ENCODE results near the gene EML6. TPM values are rescaled to one million over a fixed set of nuclear protein-coding genes. Genes with fewer than 3 reads are reported as not detected.

The EML6 gene
- polyA plus RNA-seq, 1 donor, result 52.3 TPM

DNA sequence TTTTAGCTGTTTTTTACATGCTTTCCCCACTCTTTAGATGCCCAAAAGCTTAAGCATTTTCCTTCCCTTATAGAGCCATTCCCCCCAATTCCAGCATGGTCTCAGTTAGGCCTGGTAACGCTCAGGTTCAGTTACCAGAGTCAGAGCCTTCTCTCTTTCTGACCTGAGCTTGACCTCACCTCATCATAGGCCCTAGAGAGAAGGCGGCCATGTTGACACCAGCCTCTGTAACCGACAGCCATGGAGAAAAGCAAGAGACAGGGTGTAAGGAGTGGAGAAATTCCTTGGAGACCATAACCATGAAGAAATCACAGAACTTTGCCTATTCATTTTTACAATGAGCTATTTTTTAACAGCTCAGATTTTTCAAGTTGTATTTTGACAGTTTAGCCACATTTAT is 227.3 kb downstream of the EML6 start:
- no peak for DNase-seq

DNA sequence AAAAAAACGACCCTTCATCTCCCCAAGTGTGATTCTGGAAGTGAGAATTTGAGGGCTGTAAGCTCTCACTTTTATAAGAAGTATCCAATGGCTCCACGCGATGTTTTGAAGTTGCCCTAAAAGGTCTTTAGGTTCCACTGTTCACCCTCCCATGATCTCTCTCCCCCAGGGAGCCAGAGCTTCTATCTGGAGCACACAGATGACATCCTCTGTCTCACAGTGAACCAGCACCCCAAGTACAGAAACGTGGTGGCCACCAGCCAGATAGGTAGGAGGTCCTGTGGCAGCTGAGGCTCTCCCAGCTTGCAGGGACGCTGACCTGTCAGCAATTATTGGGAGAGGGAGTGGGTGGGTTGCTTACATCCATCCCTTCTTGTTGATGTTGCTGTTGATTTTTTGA is 229.0 kb downstream of the EML6 start:
- DNase-seq, result no peak

DNA sequence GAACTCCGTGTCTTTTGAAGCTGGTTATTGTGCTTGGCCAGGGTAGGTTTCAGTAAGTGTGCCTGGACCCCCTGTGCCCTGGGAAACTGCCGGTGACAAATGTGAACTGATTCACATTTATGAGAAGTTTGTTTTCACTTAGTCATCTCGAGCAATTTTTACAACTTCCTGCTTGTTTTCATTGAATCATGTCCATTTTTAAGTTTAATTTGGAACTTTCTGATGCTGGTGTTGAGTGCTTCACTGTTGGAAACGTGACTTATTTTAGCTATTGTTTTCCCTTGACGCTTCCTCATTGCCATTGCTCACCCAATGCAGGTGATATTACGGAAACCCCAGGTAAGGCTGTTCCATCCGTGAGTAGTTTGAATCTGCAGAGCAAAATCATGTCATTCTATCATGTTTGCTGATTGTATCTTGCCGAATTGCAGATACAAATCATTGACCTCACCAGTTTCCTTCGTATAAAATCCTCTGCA is 229.6 kb downstream of the EML6 start:
- DNase-seq, result no peak

DNA sequence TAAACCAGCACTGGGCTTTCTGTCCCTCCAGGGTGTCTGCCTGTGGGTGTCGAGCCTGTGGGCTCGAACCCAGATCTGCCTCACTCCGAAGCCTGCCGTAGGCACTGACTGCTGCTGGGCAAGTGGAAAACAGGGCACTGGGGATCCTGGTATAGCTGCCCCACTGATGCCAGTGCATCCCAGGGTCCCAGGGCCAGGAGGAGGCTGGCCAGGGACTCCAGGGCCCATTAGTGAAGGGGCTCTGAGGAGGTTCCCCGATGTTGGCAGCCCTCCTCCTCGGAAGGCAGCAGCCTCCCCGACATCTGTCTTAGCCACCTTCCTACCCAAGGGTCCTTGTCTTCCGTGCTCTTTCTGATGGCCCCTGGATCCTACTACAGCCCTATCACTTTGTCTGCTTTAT is 230.7 kb downstream of the EML6 start:
- no peak for DNase-seq

DNA sequence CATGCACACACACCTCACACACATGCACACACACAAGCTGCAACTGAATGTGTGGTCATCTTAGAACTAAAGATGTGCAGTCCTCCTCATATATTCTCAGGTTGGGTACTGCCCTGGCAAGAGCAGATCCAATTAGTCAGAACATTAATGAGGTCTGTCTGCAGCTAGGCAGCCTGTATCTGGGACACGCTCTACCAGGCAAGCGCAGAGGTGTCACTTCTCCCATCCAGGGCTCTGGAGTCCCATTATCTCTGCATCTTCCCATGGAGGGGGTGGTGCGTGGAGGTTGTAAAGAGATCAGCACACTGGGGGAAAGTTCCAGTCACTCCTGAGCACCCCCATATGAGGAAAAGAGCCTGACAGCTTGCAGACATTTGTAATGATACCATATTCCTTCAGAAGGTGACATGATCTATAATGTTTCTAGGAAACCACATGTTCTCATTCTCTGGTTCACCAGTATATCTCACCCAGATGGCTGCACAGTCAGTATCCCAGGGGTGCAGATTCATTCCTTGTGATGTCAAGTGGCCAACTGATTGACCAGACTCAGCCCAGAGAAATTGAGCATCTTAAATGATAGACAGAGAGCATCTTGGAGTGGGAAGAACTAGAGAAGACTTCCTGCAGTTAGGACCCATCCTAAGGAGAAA is 231.4 kb downstream of the EML6 start:
- DNase-seq, result no peak

DNA sequence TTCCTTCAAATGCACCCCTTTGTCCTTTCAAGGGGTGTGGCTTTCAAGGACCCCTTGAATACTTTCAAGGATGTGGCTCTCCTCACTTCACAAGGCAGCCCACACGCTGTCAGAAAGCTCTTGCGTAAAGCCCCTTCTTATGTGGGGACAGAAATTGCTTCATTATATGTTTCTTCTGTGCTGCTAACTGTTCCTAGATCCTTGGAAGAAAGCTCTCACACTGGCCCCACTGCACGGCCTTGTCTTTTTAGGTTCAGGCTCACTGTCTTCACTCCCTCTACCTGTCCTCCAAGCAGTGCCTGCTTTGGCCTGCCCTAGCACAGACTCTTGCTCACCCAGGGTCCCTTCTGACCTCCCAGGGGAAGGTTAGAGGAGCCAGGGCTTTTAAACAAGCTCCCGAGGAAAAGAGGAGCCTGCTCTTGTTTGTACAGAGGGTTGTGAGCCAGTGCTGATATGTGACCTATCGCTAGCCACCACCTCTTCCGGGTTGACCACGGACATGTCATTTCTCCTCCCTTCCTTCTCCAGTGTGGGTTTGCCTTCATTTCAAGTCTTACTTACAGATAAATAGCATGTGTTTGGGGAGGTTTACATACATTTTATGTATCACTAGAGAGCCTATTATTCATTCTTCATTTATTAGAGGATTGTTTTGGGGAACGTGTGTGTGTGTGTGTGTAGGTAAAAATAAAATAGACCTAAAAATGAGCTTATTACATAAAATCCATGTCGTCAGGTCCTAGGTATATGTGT is 232.1 kb downstream of the EML6 start:
- no peak for DNase-seq

DNA sequence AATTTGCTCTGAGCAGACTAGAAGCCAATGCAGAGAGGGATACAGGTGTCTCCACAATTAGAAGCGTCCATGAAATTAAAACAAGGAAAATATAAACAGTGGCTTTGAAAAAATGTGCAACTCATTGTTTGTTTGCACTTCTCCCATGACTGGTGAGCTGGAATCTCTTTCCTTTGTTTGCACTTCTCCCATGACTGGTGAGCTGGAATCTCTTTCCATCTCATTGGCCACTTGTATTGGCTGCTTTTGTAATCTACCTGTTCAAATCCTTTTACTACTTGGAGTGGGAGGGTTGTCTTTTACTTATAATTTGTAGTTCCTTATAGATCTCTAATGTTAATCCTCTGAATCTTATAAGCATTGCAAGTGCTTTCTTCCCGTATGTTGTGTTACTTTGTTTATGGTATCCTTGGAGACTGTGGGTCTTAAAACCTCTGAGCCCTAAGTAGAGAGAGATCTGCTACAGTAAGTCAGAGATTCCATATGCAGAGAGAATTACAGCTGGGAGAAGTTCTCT is 232.7 kb downstream of the EML6 start:
- DNase-seq, result no peak

DNA sequence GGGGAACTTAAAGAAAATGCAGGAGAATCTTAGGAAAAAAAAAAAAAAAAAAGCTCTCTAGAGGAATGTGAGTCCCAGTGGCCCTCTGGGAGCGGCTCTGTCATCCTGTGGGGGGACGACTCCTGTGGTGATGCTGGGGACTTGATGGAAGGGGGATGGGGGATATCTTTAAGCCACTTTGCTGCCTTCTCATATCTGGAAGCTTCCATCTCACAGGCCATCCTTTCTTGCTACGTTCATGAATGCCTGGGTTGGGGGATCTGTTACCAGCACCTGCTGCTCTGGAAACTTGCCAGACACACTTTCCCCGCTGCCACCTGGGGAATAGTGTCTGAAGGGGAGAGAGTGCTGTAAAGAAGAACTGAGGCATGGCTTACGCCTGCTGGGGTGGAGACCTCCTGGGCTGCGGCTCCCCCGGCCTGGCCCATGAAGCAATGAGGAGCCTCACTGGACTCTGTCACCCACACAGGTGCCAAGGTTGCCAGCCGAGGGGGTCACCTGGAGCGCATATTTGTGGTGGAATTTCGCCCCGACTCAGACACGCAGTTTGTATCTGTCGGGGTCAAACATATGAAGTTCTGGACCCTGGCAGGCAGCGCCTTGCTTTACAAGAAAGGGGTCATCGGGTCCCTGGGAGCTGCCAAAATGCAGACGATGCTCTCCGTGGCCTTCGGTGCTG is 234.0 kb downstream of the EML6 start:
- DNase-seq, result no peak

DNA sequence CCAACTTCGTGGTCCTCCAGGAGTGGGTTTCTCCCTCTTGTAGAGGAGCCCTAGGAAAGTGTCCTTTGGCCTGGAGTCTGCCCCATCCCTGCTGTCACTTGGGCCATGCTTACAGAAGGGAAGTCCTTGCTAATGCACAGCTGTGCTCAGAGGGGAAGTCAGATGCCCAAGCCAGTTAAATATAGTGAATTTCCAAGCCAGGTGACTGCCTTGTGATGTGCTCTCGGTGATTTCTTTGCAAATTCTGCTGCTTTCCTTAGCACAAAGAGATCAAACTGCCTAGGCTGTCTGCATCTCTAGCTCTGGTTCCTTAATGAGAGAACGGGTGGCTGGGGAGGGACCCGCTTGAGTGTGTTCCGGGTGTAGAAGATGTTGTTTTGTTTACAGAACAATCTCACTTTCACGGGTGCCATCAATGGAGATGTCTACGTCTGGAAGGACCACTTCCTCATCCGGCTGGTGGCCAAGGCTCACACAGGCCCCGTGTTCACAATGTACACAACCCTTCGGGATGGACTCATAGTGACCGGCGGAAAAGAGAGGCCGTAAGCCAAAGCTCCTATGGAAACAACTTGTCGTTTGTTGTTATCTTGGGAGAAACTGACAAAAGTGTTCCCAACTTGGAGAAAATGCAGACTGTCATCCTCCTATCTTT is 235.4 kb downstream of the EML6 start:
- no peak for DNase-seq

DNA sequence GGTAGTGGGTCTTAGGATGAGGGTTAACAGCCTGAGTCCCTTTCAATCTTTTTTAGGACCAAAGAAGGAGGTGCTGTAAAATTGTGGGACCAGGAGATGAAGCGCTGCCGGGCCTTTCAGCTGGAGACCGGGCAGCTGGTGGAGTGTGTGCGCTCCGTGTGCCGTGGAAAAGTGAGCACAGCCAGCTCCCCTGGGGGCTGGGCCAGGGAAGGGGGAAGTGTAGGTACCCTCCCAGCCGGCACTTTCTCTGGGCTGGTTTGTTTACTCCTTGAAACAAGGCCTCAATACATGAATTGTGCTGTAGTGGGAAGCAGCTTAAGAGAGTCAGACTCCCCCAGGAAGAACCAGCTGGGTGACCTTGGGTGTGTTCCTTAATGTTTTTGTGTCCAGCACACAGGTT is 236.7 kb downstream of the EML6 start:
- DNase-seq, result no peak

DNA sequence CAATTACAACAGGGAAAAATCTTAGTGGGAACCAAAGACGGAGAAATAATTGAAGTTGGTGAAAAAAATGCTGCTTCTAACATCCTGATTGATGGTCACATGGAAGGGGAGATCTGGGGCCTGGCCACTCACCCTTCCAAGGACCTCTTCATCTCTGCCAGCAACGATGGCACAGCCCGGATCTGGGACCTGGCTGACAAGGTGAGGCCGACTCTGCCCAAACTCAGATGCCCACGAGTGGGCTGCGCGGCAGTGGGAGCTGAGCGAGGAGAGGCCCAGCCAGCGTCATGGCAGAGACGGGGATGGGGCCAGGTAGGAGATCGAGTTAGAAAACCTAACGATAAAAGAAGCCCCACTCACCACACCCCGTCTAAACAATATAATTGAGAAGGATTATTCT is 239.0 kb downstream of the EML6 start:
- no peak for DNase-seq

DNA sequence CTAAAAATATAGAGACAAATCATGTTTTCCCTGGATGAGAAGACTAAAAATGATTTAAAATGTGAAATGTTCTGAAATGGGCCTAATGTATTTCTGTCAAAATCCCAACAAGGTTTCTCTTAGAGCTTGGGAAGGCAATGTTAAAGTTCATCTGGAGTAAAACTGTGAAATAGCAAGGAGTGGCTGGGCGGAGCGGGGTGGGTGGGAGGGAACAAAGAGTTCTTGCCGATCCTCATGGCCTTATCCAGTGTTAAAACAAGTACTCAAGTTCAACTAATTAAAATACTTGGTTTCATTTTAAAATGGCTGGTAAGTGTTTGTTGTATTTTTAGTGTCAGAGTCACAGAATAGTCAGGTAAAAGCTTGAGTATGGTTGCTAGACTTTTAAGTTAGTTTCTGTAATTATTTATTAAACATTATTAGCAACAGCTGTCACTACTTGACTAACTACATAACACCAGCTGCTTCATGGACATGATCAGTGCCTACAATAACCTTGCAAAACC is 239.5 kb downstream of the EML6 start:
- DNase-seq, result no peak

DNA sequence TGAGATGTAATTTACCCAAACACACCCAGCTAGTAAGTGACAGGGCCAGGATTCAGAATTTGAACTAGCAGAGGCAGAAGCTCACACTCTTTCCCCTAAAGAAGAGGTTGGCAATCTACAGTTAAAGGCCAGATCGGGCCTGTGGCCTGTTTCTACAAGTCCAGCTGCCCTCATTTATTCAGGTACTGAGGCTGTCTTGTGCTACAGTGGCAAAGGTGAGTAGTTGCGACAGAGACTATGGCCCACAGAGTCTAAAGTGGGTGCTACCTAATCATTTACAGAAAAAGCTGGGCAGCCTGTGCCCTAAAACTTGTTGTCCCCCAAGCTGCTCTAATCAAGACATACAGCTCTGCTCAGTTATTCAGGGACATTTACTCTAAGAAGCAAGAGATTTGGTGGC is 240.0 kb downstream of the EML6 start:
- no peak for DNase-seq

DNA sequence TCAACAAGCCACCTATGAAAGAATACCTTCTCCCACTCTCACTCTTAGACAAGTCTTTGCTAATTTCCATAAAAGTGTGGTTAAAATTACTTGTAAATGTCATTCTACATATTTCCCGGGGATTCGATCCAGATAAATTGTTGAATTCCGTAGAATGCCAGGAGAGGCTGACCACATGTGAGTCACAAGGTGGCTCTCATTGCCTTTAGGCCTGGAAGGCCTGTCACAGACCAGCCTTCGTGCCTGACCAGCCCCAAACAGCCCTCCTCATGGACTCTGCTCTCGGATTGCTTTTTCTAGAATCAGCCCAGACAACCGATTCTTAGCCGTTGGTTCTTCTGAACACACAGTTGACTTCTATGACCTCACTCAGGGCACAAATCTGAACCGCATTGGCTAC is 240.8 kb downstream of the EML6 start:
- DNase-seq, result no peak

DNA sequence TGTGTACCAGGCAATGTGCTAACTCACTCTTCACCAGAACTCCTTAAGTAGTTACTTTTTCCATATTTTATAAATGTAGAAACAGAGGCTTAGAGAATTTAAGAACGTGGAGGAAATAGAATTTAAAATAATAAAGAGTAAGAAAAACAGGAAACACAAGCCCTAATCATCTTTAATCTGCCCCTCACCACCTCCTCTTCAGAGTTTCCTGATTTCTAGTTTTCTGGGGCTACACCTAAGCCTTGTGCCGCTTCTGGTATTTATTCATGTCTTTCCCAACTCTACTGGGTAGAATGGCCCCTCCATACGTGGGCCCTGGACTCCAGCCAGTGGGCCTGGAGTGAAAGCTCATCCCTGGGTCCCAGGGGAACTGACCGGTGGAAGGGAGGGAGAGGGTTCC is 241.4 kb downstream of the EML6 start:
- DNase-seq, result no peak

DNA sequence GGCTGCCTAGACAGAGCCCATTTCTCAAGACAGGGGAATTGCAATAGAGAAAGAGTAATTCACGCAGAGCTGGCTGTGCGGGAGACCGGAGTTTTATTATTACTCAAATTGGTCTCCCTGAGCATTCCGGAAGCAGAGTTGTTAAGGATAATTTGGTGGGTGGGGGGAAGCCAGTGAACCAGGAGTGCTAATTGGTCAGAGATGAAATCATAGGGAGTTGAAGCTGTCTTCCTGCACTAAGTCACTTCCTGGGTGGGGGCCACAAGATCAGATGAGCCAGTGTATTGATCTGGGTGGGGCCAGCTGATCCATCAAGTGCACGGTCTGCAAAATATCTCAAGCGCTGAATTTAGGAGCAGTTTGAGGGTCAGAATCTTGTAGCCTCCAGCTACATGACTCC is 242.0 kb downstream of the EML6 start:
- no peak for DNase-seq

DNA sequence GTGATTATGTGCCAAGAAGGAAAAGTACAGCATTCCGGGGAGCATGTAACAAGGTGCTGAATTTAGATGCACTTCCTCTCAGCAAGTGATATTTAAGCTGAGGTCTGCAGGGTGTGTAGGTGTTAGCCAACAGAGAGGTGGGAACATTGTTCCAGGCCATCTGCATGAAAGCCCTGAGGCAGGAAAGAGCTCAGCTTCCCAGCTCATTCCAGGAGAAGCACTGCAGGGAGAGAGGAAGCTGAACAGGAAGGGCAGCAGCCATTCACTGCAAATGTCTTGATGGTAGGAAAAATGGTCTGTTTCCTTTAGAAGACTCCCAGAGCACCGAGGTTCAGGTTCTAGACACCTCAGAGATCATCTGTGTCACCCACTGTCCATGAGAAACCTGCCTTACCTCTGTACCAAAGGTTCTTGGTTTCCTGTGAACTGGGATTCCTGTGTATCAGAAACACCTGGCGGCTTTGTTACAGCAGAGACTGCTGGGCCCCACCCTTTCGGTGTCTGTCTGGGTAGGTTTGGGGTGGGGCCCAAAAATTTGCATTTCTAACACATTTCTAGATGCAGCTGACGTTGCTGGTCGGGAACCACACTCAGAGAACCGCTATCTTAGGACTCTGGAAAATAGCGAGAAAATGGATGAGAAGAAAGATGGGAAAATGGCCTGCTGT is 242.8 kb downstream of the EML6 start:
- DNase-seq, result no peak

DNA sequence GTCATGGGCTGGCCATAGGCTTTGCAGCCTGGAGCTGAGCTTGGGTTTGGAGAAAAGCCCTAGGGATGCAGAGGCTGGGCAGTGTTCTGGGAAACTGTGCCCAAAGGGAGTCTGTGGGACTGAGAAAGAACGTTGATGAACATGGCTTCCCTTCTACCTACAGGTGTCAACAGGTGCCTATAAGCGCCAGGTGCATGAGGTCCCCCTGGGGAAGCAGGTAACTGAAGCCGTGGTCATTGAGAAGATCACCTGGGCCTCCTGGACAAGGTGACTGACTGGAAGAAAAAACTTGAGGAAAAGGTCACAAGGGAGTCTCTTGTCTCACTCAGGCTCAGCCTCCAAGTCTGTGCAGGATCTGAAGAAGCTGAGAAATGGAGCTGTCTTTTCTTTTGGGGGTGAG is 243.4 kb downstream of the EML6 start:
- no peak for DNase-seq

DNA sequence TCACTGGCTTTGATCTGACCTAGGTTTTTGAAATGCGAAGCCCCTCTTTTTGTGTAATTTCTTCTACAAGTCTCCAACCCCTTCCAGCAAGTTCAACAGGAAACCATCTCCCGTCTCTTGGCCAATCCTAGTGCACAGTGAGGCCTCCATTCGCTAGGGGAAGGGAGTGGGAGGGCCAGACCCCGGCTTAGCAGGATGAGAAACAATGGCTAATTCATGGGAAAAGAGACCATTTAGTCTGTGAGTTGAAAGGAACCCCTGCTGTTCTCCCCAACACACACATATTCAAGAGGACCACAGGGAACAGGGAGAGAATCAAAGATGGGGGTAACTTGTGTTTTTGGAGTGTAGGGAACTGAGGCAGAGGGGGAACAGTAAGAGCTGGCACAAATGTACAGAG is 243.8 kb downstream of the EML6 start:
- no peak for DNase-seq

DNA sequence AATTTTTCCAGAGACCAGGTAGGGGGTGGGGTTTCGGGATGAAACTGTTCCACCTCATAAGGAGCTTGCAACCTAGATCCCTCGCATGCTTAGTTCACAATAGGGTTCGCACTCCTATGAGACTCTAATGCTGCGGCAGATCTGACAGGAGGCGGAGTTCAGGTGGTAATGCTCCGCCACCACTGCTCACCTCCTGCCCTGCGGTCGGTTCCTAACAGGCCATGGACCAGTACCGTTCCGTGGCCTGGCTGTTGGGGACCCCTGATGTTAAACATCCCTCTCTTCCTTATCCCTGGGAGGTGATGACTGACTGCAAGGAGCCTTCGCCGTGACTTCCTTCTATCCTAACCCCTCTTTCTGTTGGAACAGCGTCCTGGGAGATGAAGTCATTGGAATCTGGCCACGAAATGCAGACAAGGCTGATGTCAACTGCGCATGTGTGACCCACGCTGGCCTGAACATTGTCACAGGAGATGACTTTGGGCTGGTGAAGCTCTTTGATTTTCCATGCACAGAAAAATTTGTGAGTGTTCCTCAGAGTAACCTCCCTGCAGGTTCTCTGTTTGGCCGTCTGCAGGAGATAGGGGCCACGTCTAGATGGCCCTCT is 244.4 kb downstream of the EML6 start:
- DNase-seq, result no peak

DNA sequence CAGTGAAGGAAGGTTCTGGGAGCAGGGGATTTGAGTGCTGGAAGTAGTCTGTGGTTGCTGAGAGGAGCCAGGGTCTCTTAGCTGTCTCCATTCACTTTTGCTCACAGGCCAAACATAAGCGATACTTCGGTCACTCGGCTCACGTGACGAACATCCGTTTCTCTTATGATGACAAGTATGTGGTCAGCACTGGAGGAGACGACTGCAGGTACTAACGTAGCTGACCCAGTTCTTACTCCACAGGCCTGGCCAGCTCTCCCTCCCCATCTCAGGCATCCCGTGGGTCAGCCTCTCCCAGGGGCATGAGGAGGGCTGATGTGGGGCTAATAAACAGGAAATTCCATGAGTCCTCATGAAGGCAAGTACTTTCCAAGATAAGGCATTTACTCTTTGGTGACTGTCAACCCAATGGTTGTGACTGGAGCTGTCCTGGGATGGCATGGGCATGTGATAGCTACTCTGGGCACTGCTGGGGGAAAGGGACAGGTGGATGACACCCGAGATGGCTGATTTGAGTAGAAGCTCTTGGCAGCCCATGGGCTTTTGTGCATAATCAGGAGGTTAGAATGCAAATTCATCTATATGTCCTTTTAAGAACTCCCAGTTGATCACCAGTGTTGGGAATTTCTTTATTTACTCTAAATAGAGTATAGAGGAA is 245.2 kb downstream of the EML6 start:
- DNase-seq, result no peak

All from hindlimb muscle (tissue), 1 donor.